Stimulated activated CD4-positive, alpha-beta T cell treated with anti-CD3 and anti-CD28 coated beads, Interleukin-15, amount 100 ng/mL, for 1 hour (primary cell): ENCODE data around the gene TMOD2.

Source experiments
- DNase-seq, 2 donors: peaks; one replicate each; pipeline ENCODE4 v3.0.0-alpha.2; 2020; ENCODE audit warnings: low read depth in 1 of 2, low spot score in 1 of 2

TMOD2 gene

DNA sequence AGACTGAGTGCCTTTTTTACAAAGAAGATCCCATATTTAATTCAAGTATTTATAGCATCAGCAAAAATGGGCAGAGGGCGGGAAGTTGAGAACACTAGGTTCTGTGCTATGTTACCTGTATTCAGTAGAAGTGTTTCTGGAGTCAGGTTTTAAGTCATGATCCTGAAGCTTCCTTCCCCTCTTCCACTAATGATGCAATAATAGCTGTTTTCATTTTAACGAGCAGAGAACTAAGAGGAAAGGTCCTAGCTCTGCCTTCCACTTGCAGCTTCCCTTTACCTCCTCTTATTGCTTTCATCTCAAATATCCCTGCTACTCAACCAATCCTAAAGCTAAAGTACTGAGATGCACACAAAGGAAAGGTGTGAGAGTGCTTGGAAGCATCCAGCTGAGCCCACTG, 61.2 kb downstream of the TMOD2 start:
- DNase-seq = no peak

DNA sequence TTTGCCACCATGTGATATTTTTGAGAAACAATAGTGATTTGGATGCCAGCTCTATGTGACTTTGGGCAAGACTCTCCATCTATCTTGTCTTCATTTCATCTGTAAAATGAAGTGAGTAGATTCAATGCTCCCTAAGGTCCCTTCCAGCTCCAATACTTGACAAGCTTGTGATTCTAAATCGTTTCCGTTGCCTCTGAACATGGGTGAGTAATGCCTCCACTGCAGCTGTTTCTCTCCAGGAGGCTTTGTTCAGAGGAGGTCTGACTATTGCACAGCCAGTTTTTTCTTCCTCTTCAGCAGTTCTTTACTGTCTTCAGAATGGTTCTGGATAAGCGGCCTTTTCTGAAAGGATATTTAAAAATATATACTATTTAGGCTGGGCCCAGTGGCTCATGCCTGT, 63.2 kb downstream of the TMOD2 start:
- DNase-seq = no peak

DNA sequence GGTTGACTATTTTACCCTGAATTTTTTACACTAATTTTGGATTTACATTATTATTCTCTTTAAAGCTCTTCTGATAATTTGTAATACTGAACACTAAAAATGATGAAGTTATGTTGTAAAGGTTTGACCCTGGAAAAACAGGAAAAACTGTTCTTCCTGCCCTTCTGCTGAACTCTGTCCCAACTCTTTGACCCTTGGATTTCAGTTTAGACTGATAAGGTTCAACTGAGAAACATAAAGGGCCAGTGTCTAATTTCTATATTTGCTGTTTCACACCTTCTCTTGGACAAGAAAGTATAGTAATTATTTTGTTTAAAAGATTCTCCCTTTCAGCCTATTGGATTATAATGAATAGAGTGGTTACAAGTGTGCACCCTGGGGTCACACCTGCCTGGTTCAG, 65.2 kb downstream of the TMOD2 start:
- DNase-seq = no peak

DNA sequence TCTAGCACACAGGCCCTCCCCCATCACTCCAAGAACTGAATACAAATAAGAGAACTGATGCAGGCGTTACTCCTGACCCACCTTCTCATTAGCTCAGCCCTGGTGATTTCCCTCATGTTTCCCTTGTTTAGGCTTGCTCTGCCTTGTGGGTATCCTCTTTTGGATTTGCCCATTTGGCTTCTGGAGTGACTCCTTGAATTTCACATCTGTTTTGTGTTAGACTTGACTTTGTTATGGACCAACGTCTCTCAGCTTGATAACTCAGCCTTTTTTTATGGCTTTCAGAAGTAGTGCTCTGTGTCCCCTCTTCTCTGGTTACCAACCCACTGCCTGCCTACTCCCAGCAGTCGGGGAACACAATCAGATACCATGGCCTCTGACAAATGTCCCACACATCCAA, 66.8 kb downstream of the TMOD2 start:
- no peak for DNase-seq

DNA sequence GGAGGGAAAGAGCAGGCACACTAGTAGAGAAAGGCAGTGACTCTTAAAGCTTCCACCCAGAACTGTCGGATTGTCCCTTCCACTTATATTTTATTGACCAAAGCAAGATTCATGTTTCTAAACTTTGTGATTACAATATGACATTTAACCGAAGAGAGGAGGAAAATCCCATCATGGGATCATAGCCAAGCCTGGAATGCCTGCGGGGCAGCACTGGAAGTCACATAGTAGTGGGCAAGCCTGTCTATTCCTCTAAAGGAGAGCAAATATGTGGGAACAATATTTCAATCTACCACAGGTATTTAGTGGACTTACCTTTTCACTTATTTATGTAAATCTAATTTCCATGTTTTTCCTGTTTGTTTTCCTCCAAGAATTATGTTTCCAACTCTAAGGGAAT, 74.3 kb downstream of the TMOD2 start:
- no peak for DNase-seq

DNA sequence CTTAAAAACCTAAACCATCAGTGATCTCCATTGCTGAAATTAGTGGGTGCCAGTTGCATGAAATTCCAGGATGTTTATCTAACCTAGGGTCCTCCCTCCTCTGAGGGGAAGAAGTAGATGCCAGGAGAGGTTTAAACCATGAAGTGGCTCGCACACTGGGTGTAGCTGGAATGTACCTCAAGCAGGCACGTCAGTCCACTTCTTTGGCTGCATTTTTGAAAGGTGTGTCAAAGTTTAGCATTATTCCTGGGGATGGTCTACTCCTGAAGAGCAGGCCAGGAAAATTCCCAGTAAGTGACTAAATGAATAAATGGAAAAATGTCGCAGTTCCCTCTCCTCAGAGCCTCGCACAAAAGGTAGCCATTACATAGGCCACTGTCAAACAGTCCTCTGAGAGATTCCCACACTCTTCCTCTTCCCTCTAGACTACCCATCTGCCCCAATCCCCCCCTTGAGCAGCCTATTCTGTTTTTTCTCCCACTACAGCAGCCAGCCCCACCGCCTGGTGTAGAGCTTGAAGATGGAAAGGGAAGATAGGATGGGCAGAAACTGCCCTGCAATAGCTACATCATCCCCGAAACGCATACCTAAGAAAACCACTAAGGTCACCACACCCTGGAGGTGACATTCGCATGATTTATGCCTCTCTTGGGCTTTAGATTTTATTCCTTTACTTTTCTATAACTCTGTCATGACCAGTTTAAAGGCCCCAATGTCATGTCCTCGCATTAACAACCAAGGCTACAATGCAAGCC, 77.4 kb downstream of the TMOD2 start:
- no peak for DNase-seq

DNA sequence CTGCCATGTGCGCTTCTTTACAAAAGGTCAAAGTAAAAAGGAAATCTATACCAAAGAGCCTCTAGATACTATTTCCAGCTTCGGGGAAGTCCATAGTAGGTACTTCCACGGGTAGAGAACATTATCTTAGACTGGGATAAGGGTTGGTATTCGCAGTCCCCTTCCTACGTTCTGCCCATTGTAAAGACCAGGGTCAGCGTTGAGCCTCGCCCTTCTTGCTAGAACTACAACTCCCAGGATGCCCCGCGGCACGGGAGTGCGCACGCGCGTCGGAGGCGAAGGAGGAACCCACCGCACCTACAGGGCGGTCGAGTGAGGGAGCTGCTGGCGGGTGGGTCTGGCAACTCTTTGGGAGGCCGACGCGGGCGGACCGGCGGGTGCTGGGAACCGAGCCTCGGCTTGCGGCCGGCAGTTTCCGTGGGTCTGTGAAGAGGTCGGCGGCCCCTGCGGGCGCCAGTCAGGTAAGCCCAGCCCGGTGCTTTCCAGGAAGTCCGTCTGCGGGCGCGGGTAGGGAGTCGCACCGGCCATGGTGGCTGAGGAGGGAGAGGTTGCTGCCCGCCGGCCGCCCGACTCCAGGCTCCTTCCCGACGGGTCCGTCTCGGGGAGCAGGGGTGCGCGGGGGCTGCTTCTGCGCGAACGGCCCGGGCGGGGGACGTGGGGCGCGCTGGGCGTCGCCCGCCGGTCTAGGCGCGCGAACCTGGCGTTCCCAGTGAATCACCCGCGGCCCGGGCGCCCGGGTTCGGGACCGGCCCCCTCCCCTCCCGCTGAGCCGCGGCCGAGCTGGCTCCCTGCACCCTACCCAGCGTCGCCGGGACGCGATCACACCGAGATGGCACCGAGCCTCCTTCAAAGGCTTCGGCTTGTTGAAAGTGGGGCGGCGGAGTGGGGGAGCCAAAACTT, 78.2 kb downstream of the TMOD2 start, which contains the start of gene TMOD3:
Gene TMOD3 (plus strand): TSS at position 278 of the 900 bp plus-strand sequence. CDS start 33,232 bp downstream, outside the sequence.
- DNase-seq = peak; percentile 83 to 87

DNA sequence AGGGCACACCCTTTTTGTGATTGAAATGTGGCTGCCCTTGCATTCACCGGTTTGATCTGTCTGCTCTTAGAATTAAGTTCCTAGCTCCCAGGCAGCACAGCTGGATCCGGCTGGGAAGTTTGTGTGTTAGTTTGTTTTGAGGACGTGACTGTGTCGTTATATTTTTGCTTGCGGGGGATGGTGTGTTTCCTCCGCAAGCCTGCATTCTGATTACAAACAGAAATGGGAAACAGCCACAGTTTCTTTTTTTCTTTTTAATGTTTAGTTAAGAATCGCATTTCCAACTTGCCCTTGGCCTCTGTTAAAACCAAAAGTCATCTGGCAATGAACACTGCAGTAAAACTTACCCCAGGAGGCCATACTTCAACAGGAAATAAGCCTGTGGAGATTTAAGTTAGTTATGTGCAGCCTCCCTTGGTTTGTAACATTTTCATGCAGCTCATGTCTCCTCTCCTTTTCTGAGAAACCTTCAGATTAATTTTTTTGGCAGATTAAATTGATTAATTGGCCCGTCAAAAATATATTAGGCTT, 78.9 kb downstream of the TMOD2 start:
- no peak for DNase-seq

DNA sequence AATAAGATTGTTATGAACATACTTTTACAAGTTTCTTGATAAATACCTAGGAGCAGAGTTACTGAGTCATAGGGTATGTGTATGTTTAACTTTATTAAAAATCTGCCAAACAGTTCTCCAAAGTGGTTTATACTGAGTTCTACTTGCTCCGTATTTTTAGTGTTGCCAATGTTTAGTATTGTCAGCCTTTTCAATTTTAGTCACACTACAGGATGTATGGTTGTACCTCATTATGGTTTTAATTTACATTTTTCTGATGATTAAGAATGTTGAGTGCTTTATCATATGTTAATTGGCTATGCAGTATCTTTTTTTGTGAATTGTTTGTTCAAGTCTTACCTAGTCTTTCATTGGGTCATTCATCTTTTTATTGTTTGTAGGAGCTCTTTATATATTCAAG, 82.4 kb downstream of the TMOD2 start:
- DNase-seq = no peak

DNA sequence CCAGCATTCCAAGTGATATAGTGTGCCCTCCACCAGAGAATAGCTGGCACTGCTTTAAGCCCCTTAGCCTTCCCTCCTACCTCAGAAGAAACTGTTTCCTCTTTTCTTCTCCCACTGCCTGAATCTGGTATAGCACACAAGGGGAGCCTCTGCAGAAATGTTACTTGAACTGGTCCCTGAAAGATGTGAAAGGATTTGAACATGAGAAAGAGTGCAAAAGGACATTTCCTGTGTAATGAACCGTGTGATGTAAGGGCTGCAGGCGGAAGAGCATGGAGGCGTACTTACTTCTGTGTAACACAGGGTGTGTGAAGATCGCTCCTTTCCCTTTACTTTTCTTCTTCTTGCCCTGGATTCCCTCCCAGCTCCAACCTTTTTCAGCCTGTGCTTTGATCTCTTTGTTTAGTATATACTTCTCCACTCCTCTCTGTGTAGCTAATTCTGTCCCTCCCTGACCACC, 86.4 kb downstream of the TMOD2 start:
- DNase-seq = no peak

DNA sequence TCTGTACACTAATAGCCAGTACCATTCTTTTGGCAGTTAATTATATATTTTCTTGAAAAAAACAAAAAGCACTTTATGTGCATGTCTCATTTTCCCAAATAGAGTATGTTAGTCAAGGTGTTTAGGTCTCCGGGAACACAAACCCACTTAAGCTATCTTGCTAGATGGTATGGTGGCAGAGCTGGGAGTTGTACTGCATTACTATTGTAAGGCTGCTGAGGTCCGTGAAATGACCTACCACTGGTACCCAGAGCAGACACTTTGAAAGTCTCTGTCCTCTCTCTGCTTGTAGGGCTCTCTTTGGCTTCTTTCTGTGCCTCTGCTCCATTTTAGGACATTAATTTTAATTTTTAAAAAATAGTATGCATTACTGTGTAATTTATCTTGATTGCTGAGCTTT, 86.9 kb downstream of the TMOD2 start:
- DNase-seq = no peak

DNA sequence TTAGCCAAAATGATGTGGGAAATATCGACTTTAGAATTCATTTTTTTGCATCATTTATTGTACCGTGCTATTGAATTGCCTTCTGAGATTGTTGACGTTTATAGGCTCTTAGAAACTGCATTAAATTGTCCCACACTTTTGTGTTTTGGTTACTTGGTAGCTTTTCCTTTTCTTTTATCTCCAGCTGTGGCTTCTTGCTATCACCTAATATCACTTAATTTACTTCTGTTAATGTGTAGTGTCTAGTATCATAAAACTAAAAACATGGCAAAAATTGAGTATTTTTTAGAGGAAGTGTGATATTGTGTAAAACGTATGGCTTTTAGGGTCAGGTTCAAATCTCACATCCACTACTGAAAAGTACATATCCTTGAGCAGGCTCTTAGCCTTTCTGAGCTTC, 89.3 kb downstream of the TMOD2 start:
- no peak for DNase-seq

DNA sequence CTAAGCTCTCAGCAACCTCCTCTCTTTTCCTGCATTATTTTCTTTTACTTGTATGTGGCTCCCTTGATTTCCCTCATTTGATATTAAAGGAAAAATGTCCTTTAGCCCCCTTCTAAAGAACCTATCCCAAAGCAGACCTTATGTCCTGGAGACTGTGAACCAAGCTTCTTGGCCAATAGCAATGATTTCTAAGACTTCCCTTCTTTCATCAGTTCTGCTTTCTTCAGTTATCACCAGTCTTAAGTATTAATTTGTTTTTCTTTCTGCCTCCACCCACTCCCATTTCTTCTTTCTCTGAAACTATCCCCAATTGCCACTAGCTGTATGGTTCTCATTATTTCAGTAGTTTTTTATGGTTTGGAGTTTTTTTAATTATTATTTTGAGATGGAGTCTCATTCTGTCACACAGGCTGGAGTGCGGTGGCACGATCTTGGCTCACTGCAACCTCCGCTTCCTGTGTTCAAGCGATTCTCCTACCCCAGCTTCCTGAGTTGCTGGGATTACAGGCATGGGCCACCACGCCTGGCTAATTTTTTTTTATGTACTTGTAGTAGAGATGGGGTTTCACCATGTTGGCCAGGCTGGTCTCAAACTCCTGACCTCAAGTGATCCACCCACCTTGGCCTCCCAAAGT, 90.1 kb downstream of the TMOD2 start:
- no peak for DNase-seq

DNA sequence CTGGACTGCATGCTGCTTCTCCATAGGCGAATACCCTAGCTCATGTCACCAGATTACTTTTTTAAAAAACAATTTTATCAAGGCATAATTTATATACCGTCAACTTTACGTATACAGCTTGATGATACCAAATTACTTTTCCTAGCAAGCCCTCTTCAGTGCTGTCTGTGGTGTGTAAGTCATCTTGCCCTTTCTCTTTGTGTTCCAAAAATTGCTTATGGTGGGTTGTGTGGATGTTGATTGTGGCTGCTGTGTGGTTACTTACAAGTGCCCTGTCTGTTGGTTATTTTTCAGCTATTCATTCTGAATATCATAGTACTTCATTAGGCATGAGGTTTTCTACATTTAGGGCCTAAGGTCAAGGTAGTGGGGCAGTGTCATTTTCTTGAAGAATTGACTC, 90.9 kb downstream of the TMOD2 start:
- DNase-seq = no peak

DNA sequence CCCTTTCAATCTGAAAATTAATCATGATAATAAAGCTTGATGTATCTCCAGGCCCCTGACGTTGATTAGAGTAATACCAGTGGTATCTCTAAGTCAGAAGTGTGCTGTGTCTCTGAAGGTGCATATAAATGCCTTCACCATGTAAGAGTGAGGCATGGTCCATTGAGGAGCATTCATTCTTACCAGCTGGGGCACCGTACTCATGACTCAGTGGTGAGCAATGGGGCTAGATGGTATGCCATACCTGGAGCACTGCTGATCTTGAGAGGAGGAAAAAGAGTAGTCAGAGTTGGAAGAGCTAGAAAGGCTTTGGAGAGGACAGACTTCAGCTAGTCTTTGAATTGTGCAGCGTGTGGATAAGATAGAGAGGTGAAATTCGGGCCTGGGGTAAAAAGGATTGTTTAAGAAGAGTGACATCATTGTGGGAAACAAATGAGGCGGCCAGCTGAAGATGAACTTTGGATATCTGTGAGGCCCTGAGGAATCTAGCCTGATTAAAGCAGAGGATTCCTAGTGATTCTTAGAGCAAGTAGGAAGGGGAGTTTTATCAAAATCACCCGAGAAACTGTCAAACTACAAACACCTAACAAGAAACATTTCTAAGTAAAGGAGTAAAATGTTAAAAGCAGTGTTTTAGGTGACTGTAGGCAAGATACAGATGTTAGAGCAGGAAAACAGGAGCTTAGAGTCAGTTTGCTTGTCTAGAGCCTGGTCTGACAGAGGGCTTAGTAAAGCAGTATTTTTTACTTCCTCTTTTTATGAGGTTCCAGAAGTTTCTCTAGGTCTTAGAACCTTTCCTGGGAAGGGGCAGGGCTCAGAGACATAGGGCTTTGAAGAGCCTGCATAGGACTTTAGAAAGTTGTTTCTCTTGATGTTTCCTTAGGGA, 91.7 kb downstream of the TMOD2 start:
- DNase-seq = no peak

DNA sequence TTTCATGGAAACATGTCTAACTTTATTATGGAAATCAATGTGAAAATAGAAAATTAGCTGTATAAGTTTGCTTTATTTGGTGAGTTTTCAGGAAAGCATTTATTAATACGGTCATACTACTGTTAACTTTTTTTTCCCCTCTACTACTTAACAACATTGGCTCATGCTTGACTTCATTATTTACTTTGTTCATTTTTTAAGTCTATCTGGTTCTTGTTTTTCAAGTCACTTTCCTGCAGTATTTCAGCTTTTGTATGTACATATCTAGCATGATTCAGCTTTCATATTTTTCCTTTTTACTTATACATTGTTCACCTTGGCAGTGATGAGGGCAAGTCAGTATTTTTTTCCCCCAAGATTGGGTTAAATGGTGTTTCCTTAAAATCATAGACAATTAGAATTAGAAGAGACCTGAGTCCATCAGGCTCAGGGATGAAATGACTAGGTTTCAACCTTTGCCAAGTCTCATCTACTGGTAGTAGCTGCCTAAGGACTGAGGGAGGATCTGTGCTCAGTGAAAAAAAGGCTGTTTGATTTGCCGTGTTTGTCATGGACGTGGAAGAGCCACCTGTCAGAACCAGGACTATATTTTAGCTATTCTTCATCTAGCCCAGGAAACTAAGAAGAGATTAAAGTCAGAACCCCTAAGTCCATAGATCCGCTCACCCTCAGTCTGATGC, 93.5 kb downstream of the TMOD2 start:
- DNase-seq = no peak

DNA sequence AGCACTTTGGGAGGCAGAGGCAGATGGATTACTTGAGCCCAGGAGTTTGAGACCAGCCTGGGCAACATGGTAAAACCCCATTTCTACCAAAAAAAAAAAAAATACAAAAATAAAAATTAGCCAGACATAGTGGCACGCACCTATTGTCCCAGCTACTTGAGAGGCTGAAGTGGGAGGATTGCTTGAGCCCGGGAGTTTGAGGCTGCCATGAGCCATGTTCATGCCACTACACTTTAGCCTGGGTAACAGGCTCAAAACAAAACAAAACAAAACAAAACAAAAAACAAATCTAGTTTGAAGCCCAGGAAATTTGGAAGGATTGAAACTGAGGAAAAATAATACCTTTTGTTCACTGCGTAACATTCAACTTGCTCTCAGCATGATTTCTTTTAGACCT, 94.7 kb downstream of the TMOD2 start:
- DNase-seq = no peak

DNA sequence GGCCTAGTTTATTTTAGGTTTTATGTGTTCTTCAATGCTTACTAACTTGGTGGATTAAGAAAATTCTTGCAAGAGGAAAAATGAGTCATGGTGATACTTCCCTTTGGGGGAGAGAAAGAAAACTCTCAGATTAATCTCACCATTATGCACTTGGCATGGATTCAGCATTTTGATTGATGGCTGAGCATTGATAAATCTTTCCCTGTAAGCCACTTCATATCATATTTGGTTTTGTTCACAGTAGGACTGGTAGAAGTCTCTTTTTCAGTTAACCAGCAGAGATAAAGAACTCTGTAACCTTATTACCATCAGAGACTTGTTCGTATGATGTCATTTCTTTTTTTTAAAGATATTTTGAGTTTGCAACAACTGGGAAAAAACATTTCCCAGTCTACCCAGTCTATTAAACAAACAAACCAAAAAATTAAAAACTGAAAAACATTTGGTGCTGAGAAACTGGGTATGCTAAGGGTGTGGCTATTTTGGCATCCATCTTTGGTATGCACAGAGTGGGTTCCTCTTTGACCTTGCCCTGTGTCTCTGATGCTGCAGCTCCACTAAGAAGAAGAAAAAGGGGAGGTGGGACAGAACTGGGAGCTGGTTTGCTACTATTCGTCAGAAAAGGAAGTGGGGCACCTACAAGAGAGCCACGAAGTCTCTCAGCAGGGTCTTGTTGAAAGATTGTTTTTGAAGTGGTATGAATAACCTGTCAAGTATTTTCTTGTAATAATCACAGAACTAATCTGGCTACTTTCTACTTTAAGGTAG, 95.2 kb downstream of the TMOD2 start:
- no peak for DNase-seq

DNA sequence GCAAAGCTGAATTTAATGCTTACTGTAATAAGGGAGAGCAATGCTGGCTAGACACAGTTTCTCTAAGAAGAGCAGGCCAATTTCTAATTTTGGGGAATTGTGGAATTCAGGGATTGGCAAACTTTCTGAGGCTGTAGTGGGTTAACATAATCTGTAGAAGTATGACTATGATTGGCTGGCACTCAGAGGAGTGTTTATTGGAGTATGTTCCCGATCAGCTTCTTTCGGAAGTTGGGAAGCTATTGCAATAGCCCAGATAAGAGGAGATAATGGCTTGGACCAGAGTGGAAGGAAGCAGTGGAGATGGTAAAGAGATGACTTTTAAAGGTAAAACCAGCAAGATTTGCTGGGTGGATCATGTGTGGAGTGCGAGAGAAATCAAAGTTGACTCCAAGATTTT, 97.4 kb downstream of the TMOD2 start:
- DNase-seq = no peak
